Astrocyte (in vitro differentiated cells and primary cell): ENCODE measurements around the gene BORCS6.

Experiments
- EZH2 ChIP-seq: IDR thresholded peaks from 2 replicates; pipeline ENCODE4 v1.6.1; 2012; ENCODE audit warnings: mild to moderate bottlenecking, low read length, inconsistent platforms; ENCODE audit not compliant: insufficient read depth
- TF ChIP-seq, protein P1 (sequence below): IDR thresholded peaks from 2 replicates; pipeline ENCODE4 v1.5.1; 2011; ENCODE audit warnings: low read depth, mild to moderate bottlenecking, inconsistent platforms, low read length, moderate library complexity; ENCODE audit not compliant: insufficient read depth

GRCh38 chr17:8142887-8143580 lies 46.9 kb downstream of the BORCS6 start:
- TF ChIP-seq, protein P1, sequence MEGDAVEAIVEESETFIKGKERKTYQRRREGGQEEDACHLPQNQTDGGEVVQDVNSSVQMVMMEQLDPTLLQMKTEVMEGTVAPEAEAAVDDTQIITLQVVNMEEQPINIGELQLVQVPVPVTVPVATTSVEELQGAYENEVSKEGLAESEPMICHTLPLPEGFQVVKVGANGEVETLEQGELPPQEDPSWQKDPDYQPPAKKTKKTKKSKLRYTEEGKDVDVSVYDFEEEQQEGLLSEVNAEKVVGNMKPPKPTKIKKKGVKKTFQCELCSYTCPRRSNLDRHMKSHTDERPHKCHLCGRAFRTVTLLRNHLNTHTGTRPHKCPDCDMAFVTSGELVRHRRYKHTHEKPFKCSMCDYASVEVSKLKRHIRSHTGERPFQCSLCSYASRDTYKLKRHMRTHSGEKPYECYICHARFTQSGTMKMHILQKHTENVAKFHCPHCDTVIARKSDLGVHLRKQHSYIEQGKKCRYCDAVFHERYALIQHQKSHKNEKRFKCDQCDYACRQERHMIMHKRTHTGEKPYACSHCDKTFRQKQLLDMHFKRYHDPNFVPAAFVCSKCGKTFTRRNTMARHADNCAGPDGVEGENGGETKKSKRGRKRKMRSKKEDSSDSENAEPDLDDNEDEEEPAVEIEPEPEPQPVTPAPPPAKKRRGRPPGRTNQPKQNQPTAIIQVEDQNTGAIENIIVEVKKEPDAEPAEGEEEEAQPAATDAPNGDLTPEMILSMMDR = no peak
- no peak for TF ChIP-seq EZH2
